Calu3 (cell line): ENCODE results near the gene PRLHR. TPM values are rescaled to one million over a fixed set of nuclear protein-coding genes. Genes with fewer than 3 reads are reported as not detected.

Source experiments
- BruUV-seq: library from RNA; stranded (reverse); fragments of 400-500 nt; replicated peaks from 2 replicates; lab custom pipeline; 2021; lab: Mats Ljungman, UMichigan
- CTCF ChIA-PET: fragments of 300-600 bp; sonication (Branson Sonifier 250); formaldehyde crosslinking; loops from one replicate; lab custom pipeline; 2022; ENCODE audit warnings: antibody characterized with exemption; lab: Charles Lee
- DNase-seq: peaks from one replicate; pipeline ENCODE4 v3.0.0; 2022
- H3K27ac Mint-ChIP-seq: one replicate; pipeline ENCODE4 v1.8.0; 2022; ENCODE audit warnings: mixed read lengths; ENCODE audit not compliant: unreplicated experiment
- H3K27me3 Mint-ChIP-seq: one replicate; pipeline ENCODE4 v1.8.0; 2022; ENCODE audit warnings: mixed read lengths; ENCODE audit not compliant: unreplicated experiment
- H3K36me3 Mint-ChIP-seq: one replicate; pipeline ENCODE4 v1.8.0; 2022; ENCODE audit warnings: mild to moderate bottlenecking, moderate library complexity, mixed read lengths; ENCODE audit not compliant: insufficient read depth, unreplicated experiment
- H3K4me1 Mint-ChIP-seq: one replicate; pipeline ENCODE4 v1.8.0; 2022; ENCODE audit warnings: mild to moderate bottlenecking, low read depth, mixed read lengths; ENCODE audit not compliant: unreplicated experiment
- H3K4me3 Mint-ChIP-seq: one replicate; pipeline ENCODE4 v1.8.0; 2022; ENCODE audit warnings: mild to moderate bottlenecking, low read depth, moderate library complexity, mixed read lengths; ENCODE audit not compliant: unreplicated experiment
- H3K9me3 Mint-ChIP-seq: one replicate; pipeline ENCODE4 v1.8.0; 2022; ENCODE audit warnings: low read depth, mixed read lengths; ENCODE audit not compliant: unreplicated experiment
- CTCF ChIP-seq: fragments of 200-600 bp; IDR thresholded peaks from one replicate; pipeline ENCODE4 v1.8.0; 2022; ENCODE audit warnings: antibody characterized with exemption; ENCODE audit not compliant: unreplicated experiment
- intact Hi-C: fragments of 100-400 bp; cut with micrococcal nuclease; formaldehyde crosslinking; loops from one replicate; pipeline ENCODE4 v1.10.0; 2022; ENCODE audit not compliant: unreplicated experiment
- total RNA-seq: library from RNA; stranded (reverse); gene quantifications from 2 replicates; pipeline ENCODE4 v1.2.3, GENCODE V29; 2022

Gene PRLHR
- total RNA-seq, 1 experiment from 2014 or later: not detected

DNA sequence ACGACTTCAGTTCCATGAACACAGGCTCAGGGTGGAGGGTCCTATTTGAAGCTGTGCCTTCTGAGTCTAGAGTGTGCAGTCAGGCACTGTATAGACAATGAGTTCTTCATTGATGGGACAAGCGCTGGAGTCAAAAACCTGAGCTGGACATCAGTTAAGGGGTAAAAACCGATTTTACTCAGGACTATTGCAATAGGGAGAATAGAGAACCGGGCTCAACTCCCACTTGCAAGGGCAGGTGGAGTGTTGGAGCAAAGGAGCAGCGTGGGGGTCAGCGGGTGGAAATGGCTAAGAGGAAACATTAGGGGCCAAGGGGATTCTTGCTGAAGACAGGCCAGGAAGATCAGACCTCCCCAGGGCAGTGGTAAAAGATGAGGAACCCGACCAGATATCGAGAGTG is 28.5 kb downstream of the PRLHR start:
- intact Hi-C loops: loop anchor here (5.0 kb wide), 1 partner anchor 465 kb away; no protein-coding TSS in a partner anchor
- H3K27me3 Mint-ChIP-seq: peaks cover 40% of the 10 kb centered on the region
- no peaks in the 10 kb centered on the region for H3K9me3 Mint-ChIP-seq
- CTCF ChIA-PET: interaction anchor here (1.1 to 2.4 kb wide), 2 partner anchors 13 to 234 kb away, joined by 4 to 9 read pairs; no protein-coding TSS in a partner anchor
- no TSS peak for BruUV-seq
- no peak overlapping the region for H3K4me3 Mint-ChIP-seq
- no peak for DNase-seq
- H3K36me3 Mint-ChIP-seq: no peaks in the 10 kb centered on the region
- H3K4me1 Mint-ChIP-seq: no peaks in the 10 kb centered on the region
- no peak overlapping the region for H3K27ac Mint-ChIP-seq
- TF ChIP-seq CTCF: no peak

DNA sequence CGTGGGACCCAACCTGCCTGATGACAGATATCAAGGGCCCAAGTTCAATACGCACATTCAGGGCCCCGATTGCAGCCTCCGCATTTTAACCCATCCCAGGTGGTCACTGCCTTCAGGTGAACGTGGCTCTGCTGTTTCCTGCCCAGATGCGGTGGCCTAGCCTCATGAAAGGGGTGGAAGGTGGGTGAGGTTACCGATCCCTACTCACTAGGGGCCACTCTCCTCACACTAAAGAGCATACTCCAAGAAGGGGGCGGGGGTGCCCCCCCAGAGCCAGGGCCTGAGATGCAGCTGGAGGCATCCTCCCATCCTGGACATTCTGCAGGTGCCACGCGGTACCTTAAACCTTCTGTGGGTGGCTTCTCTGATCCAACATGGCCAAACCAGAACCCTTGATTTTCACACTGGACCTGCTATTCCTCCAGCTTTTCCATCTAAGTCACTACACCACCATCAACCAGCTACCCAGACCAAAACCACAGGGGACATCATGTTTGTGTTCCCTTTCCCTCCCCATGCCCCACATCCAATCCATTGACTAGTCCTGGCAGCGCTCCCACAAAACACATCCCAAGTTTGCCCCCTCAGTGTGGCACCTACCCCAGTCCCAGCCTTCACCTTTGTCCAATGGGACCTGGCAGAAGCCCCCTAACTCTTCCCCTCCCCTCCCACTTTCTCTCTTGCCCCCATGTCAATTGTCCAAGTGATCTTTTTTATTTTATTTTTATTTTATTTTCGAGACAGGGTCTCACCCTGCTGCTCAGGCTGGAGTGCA is 30.0 kb downstream of the PRLHR start:
- intact Hi-C loops: loop anchor here (5.0 kb wide), 1 partner anchor 467 kb away; no protein-coding TSS in a partner anchor
- peaks cover 51% of the 10 kb centered on the region for H3K27me3 Mint-ChIP-seq
- no peaks in the 10 kb centered on the region for H3K36me3 Mint-ChIP-seq
- TF ChIP-seq CTCF: no peak
- H3K9me3 Mint-ChIP-seq: peaks cover 2% of the 10 kb centered on the region
- H3K4me1 Mint-ChIP-seq: no peaks in the 10 kb centered on the region
- no TSS peak for BruUV-seq
- CTCF ChIA-PET: no interaction called here
- H3K27ac Mint-ChIP-seq: no peak overlapping the region
- no peak for DNase-seq
- no peak overlapping the region for H3K4me3 Mint-ChIP-seq

DNA sequence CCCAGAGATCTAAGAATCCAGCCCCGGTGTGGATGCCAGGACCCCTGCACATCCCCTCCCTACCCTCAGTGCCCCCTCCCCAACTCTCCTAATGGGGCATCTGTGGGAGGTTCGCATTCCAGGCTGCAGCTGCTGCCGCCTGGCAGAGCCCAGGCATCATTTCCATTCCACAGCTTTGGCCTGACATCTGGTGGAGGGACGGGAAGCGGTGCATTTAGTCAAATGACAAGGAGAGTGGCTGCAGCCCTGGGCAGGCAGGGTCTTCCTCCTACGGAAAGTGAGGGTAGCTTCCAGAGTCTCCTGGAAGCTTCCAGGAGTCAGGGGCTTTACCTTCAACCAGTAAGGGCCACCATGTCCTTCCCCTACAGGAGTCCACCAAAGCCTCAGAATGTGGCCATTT is 30.8 kb downstream of the PRLHR start:
- H3K36me3 Mint-ChIP-seq: no peaks in the 10 kb centered on the region
- BruUV-seq: no TSS peak
- no peaks in the 10 kb centered on the region for H3K4me1 Mint-ChIP-seq
- TF ChIP-seq CTCF: no peak
- H3K27me3 Mint-ChIP-seq: peaks cover 53% of the 10 kb centered on the region
- intact Hi-C loops: loop anchor here (5.0 kb wide), 1 partner anchor 468 kb away; no protein-coding TSS in a partner anchor
- H3K27ac Mint-ChIP-seq: no peak overlapping the region
- CTCF ChIA-PET: no interaction called here
- H3K9me3 Mint-ChIP-seq: peaks cover 3% of the 10 kb centered on the region
- no peak overlapping the region for H3K4me3 Mint-ChIP-seq
- no peak for DNase-seq

GRCh38 chr10:118564114-118564513 is 31.3 kb downstream of the PRLHR start:
- H3K27ac Mint-ChIP-seq: no peak overlapping the region
- DNase-seq: no peak
- no TSS peak for BruUV-seq
- H3K9me3 Mint-ChIP-seq: peaks cover 4% of the 10 kb centered on the region
- no peak overlapping the region for H3K4me3 Mint-ChIP-seq
- H3K27me3 Mint-ChIP-seq: peaks cover 53% of the 10 kb centered on the region
- intact Hi-C loops: no loop called here
- no peaks in the 10 kb centered on the region for H3K36me3 Mint-ChIP-seq
- TF ChIP-seq CTCF: no peak
- CTCF ChIA-PET: no interaction called here
- H3K4me1 Mint-ChIP-seq: no peaks in the 10 kb centered on the region
